DOHH2 (cell line): ENCODE results near the gene PPIAL4G.
"Not testable (repeated sequence)": the region's sequence is repeated elsewhere in the genome, so short reads cannot be mapped to it uniquely, and the experiment has no call there.

Experiments
- CTCF ChIP-seq: fragments of 200-600 bp; sonication (generic); IDR thresholded peaks from one replicate; pipeline ENCODE4 v1.5.1; 2014; ENCODE audit warnings: antibody characterized with exemption, mild to moderate bottlenecking, low read depth, low read length; ENCODE audit not compliant: poor library complexity, severe bottlenecking
- EZH2phosphoT487 ChIP-seq: fragments of 200-600 bp; sonication (generic); IDR thresholded peaks from 2 replicates; pipeline ENCODE4 v1.6.1; 2017; ENCODE audit warnings: borderline replicate concordance, mild to moderate bottlenecking, antibody characterized with exemption, low read length, moderate library complexity, mixed read lengths

- not testable (repeated sequence) for TF ChIP-seq CTCF, EZH2phosphoT487
Measured at GRCh38 chr1:148481134-148481533, 2.0 kb downstream of the PPIAL4G start.
